ENCODE results near the gene SLC9A6.

The SLC9A6 gene

DNA sequence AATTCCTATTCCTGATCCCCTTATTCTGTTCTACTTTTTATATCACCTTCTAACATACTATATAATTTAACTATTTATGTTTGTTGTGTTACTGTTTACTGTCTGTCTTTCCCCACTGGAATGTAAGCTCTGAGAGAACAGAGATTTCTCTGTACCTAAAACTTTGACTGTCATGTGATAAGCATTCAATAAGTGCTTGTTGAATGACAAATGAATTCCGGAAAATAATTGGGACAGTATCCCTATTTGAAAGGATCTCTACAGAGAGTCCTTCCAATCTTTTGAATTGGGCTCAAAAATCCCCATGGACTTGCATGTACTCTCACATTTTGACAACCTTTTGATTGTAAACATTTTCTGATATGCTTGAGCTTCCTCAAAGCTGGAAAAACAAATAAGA, 9.8 kb upstream of the SLC9A6 start:
- TF ChIP-seq, protein P1, sequence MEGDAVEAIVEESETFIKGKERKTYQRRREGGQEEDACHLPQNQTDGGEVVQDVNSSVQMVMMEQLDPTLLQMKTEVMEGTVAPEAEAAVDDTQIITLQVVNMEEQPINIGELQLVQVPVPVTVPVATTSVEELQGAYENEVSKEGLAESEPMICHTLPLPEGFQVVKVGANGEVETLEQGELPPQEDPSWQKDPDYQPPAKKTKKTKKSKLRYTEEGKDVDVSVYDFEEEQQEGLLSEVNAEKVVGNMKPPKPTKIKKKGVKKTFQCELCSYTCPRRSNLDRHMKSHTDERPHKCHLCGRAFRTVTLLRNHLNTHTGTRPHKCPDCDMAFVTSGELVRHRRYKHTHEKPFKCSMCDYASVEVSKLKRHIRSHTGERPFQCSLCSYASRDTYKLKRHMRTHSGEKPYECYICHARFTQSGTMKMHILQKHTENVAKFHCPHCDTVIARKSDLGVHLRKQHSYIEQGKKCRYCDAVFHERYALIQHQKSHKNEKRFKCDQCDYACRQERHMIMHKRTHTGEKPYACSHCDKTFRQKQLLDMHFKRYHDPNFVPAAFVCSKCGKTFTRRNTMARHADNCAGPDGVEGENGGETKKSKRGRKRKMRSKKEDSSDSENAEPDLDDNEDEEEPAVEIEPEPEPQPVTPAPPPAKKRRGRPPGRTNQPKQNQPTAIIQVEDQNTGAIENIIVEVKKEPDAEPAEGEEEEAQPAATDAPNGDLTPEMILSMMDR (IDR thresholded peaks at IDR 0.05; ENCODE audit: insufficient read depth, low read depth, low read length, missing control alignments): no peak
- DNase-seq (ENCODE audit: low read depth): no peak
- H3K4me3 ChIP-seq (ENCODE audit: low read depth, low read length): no peak overlapping the region

DNA sequence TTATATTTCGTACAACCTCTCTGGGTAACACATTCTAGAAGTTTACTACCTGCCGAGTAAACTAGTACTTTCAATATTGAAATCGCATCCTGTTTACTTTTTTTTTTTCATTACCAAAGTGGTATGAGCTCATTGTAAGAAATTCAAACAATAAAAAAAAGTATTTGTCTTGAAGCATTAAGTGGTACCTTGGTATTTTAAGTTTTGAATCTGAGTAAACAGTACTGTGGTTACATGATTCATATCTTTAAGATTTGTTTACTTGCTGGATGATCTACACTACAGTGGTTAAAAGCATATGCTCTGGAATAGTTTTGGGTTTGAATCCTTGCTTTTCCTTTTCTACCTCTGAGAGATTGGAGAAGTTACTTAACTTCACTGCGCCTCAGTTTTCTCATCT, 7.6 kb upstream of the SLC9A6 start:
- DNase-seq (ENCODE audit: low read depth): no peak
- TF ChIP-seq, protein P1 (IDR thresholded peaks at IDR 0.05; ENCODE audit: insufficient read depth, low read depth, low read length, missing control alignments): no peak
- no peak overlapping the region for H3K4me3 ChIP-seq (ENCODE audit: low read depth, low read length)

DNA sequence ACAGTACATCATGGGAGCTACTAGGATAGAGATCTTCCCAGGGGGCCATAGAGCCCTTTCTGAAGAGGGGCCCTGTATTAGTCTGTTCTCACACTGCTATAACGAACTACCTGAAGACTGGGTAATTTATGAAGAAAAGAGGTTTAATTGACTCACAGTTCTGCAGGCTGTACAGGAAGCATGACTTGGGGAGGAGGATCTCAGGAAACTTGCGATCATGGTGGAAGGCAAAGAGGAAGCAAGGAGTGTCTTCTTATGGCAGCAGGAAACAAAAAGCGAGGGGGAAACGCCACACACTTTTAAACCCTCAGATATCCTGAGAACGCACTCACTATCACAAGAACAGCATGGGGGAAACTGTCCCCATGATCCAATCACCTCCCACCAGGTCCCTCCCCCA, 4.2 kb upstream of the SLC9A6 start:
- no peak for DNase-seq (ENCODE audit: low read depth)

DNA sequence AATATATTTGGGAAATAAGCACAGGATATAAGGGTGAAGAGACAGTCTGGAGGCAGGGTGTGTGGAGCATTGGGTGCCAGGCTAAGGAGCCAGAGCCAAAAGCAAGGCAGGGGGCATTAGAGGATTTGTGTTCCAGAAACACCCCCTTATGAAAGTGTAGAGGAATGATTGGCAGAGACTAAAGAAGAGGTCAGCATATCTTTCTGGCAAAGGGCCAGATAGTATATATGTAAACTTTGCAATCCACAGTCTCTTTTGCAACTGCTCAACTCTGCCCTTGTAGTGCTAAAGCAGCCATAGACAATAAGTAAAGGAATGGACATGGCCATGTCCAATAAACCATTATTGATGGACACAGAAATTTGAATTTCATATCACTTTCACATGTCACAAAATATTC, 3.6 kb upstream of the SLC9A6 start:
- no peak overlapping the region for H3K4me3 ChIP-seq (ENCODE audit: low read depth, low read length)
- TF ChIP-seq, protein P1 (IDR thresholded peaks at IDR 0.05; ENCODE audit: insufficient read depth, low read depth, low read length, missing control alignments): no peak
- no peak for DNase-seq (ENCODE audit: low read depth)

More for the DNA sequence above, 4.2 kb upstream of the SLC9A6 start:
- TF ChIP-seq, protein P1 (IDR thresholded peaks at IDR 0.05; ENCODE audit: insufficient read depth, low read depth, low read length, missing control alignments): no peak
- no peak overlapping the region for H3K4me3 ChIP-seq (ENCODE audit: low read depth, low read length)

DNA sequence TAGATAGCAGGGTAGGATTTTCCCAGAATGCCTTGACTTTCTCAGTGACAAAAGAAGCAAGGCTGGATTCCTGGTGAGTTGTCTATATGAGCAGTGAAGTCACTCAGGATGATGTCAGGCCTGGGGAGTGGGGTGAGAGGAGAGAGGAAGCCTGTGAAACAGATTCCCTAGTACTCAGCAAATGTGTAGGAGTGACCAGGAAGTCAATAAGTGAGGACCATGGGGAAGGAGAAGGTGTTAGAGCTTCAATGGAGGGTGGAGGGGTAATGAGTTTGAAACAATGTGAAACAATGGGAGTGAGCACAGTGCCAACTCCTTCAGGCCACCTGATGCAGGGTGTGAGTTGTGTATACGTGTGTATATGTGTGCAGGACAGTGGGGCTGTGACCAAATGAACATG, 2.4 kb upstream of the SLC9A6 start:
- no peak for DNase-seq (ENCODE audit: low read depth)
- H3K4me3 ChIP-seq (ENCODE audit: low read depth, low read length): no peak overlapping the region
- TF ChIP-seq, protein P1 (IDR thresholded peaks at IDR 0.05; ENCODE audit: insufficient read depth, low read depth, low read length, missing control alignments): no peak

DNA sequence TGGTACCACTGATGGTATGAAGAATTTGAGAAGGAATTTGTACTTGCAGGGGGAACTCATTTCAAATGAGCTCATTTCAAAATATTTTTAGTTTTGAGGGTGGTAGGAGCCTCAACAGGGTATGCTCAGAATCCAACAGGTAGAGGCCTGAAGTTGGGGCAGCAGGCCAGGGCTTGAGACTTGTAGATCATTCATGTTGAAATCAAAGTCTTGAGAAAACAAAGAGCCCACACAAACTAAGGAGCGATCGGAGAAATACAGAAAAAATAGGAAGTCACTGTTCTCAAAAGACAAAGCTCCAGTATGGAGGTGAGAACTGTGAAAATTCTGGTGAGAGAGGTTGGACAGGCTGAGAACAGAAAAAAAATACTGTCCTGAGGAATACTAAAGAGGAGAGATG, 979 bp upstream of the SLC9A6 start:
- TF ChIP-seq, protein P1 (IDR thresholded peaks at IDR 0.05; ENCODE audit: insufficient read depth, low read depth, low read length, missing control alignments): no peak
- H3K4me3 ChIP-seq (ENCODE audit: low read depth, low read length): no peak overlapping the region
- DNase-seq (ENCODE audit: low read depth): no peak

DNA sequence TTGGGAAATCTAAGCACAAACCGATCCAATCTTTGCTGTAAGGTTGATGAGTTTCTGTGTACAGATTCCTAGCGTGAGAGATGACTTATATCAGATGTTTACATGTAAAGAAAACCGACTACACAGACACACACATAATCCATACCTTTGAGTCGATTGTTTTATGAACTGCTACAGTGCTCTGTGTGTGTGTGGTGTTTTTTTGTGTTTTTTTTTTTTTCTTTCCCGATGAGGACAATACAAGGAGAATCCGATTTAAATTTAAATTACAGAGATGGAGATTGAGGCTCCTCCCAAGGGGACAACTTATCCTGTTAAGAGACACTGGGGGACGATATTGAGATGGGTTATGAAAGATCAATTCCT, 461 bp upstream of the SLC9A6 start:
- H3K4me3 ChIP-seq (ENCODE audit: low read depth, low read length): peak overlapping the region; percentile 83
- DNase-seq (ENCODE audit: low read depth): no peak
- TF ChIP-seq, protein P1 (IDR thresholded peaks at IDR 0.05; ENCODE audit: insufficient read depth, low read depth, low read length, missing control alignments): no peak

Measured in GM12865 (cell line).